HCEC 1CT (cell line): ENCODE data around the gene RAB35.

Source experiments
- DNase-seq: peaks from one replicate; pipeline ENCODE4 v3.0.0-alpha.2; 2017

RAB35 gene

GRCh38 chr12:120081641-120082040, 34.9 kb downstream of the RAB35 start:
- DNase-seq, result no peak

GRCh38 chr12:120079411-120080400, 36.8 kb downstream of the RAB35 start:
- no peak for DNase-seq

- DNase-seq, result no peak
These were observed 37.7 kb downstream of the RAB35 start for GRCh38 chr12:120078868-120079267.

GRCh38 chr12:120077260-120077659, 39.3 kb downstream of the RAB35 start:
- no peak for DNase-seq

- DNase-seq, result no peak
These were observed 39.9 kb downstream of the RAB35 start for GRCh38 chr12:120076651-120077050.

GRCh38 chr12:120075034-120075616, 41.4 kb downstream of the RAB35 start:
- no peak for DNase-seq

GRCh38 chr12:120072472-120073249, 43.9 kb downstream of the RAB35 start:
- no peak for DNase-seq

- no peak for DNase-seq
These were observed 45.0 kb downstream of the RAB35 start for GRCh38 chr12:120071493-120072020.

GRCh38 chr12:120069278-120069677, 47.3 kb downstream of the RAB35 start:
- no peak for DNase-seq

- DNase-seq, result no peak
These were observed 48.7 kb downstream of the RAB35 start for GRCh38 chr12:120067901-120068300.

GRCh38 chr12:120067084-120067869, 49.3 kb downstream of the RAB35 start:
- no peak for DNase-seq

- no peak for DNase-seq
These were observed 50.2 kb downstream of the RAB35 start for GRCh38 chr12:120066341-120066740.

GRCh38 chr12:120065472-120065871, 51.1 kb downstream of the RAB35 start:
- DNase-seq, result no peak

- no peak for DNase-seq
These were observed 52.3 kb downstream of the RAB35 start for GRCh38 chr12:120064054-120064940.

- DNase-seq, result peak; percentile 8
These were observed 53.5 kb downstream of the RAB35 start for GRCh38 chr12:120062976-120063579.

- DNase-seq, result no peak
These were observed 54.9 kb downstream of the RAB35 start for GRCh38 chr12:120061575-120062214.

- no peak for DNase-seq
These were observed 55.8 kb downstream of the RAB35 start for GRCh38 chr12:120060717-120061116.

GRCh38 chr12:120060196-120060595, 56.4 kb downstream of the RAB35 start:
- DNase-seq, result no peak

GRCh38 chr12:120056739-120057138, 59.8 kb downstream of the RAB35 start:
- DNase-seq, result no peak
